IPS-NIHi11 (cell line): ENCODE measurements around the gene CRTC3.
"Not testable (repeated sequence)": the region's sequence is repeated elsewhere in the genome, so short reads cannot be mapped to it uniquely, and the experiment has no call there.

Source experiments
- DNase-seq: peaks from one replicate; pipeline ENCODE4 v3.0.0; 2012; ENCODE audit warnings: mixed read lengths, low spot score

Gene CRTC3

GRCh38 chr15:90523373-90523772 is 6.3 kb upstream of the CRTC3 start:
- DNase-seq = no peak

- not testable (repeated sequence) for DNase-seq
Observed at GRCh38 chr15:90524018-90524803, 5.5 kb upstream of the CRTC3 start.

- no peak for DNase-seq
Observed at GRCh38 chr15:90529011-90529370, 732 bp upstream of the CRTC3 start.

GRCh38 chr15:90530250-90531051 is 728 bp downstream of the CRTC3 start:
- DNase-seq = peak; percentile 73

- DNase-seq = no peak
Observed at GRCh38 chr15:90531147-90531546, 1.4 kb downstream of the CRTC3 start.

- no peak for DNase-seq
Observed at GRCh38 chr15:90535254-90535653, 5.5 kb downstream of the CRTC3 start.

GRCh38 chr15:90539789-90540188 is 10.1 kb downstream of the CRTC3 start:
- no peak for DNase-seq

- DNase-seq = no peak
Observed at GRCh38 chr15:90540768-90541167, 11.0 kb downstream of the CRTC3 start.

GRCh38 chr15:90545095-90545494 is 15.4 kb downstream of the CRTC3 start:
- no peak for DNase-seq

- no peak for DNase-seq
Observed at GRCh38 chr15:90547540-90547939, 17.8 kb downstream of the CRTC3 start.

GRCh38 chr15:90550919-90551318 is 21.2 kb downstream of the CRTC3 start:
- DNase-seq = no peak

- DNase-seq = no peak
Observed at GRCh38 chr15:90552162-90552928, 22.6 kb downstream of the CRTC3 start.

- no peak for DNase-seq
Observed at GRCh38 chr15:90552929-90553211, 23.1 kb downstream of the CRTC3 start.

GRCh38 chr15:90553248-90553745 is 23.6 kb downstream of the CRTC3 start:
- DNase-seq = no peak

GRCh38 chr15:90557186-90558084 is 27.7 kb downstream of the CRTC3 start:
- no peak for DNase-seq

- no peak for DNase-seq
Observed at GRCh38 chr15:90558171-90558573, 28.4 kb downstream of the CRTC3 start.

- no peak for DNase-seq
Observed at GRCh38 chr15:90559119-90559518, 29.4 kb downstream of the CRTC3 start.

- no peak for DNase-seq
Observed at GRCh38 chr15:90560229-90560776, 30.6 kb downstream of the CRTC3 start.

GRCh38 chr15:90561344-90562244 is 31.9 kb downstream of the CRTC3 start:
- DNase-seq = no peak

GRCh38 chr15:90562669-90563068 is 32.9 kb downstream of the CRTC3 start:
- DNase-seq = no peak
